SIG-M5 treated with dmso at 0.1 percent for 504 hours (cell line): Measurements from ENCODE around the gene UCHL5.
"Not testable (repeated sequence)": the region's sequence is repeated elsewhere in the genome, so short reads cannot be mapped to it uniquely, and the experiment has no call there.

Experiments
- DNase-seq: peaks from one replicate; lab custom pipeline; 2025; ENCODE audit not compliant: unreplicated experiment; lab: John Stamatoyannopoulos, UW

Gene UCHL5

GRCh38 chr1:193014400-193014799 is 44.8 kb downstream of the UCHL5 start:
- DNase-seq = no peak

- no peak for DNase-seq
Observed at GRCh38 chr1:193013707-193014106, 45.5 kb downstream of the UCHL5 start.

- DNase-seq = peak; percentile 10
Observed at GRCh38 chr1:193013005-193013404, 46.2 kb downstream of the UCHL5 start.

- DNase-seq = no peak
Observed at GRCh38 chr1:193011406-193011805, 47.8 kb downstream of the UCHL5 start.

- no peak for DNase-seq
Observed at GRCh38 chr1:193009501-193009900, 49.7 kb downstream of the UCHL5 start.

- no peak for DNase-seq
Observed at GRCh38 chr1:193005785-193006184, 53.4 kb downstream of the UCHL5 start.

- no peak for DNase-seq
Observed at GRCh38 chr1:192998536-192998935, 60.6 kb downstream of the UCHL5 start.

- no peak for DNase-seq
Observed at GRCh38 chr1:192994141-192994540, 65.0 kb downstream of the UCHL5 start.

GRCh38 chr1:192993426-192994085 is 65.6 kb downstream of the UCHL5 start:
- no peak for DNase-seq

- not testable (repeated sequence) for DNase-seq
Observed at GRCh38 chr1:192986748-192987334, 72.3 kb downstream of the UCHL5 start.

- DNase-seq = no peak
Observed at GRCh38 chr1:192986110-192986747, 72.9 kb downstream of the UCHL5 start.

- no peak for DNase-seq
Observed at GRCh38 chr1:192984080-192984479, 75.1 kb downstream of the UCHL5 start.

- no peak for DNase-seq
Observed at GRCh38 chr1:192983349-192983980, 75.7 kb downstream of the UCHL5 start.

GRCh38 chr1:192980856-192981255 is 78.3 kb downstream of the UCHL5 start:
- no peak for DNase-seq

GRCh38 chr1:192980334-192980733 is 78.8 kb downstream of the UCHL5 start:
- DNase-seq = not testable (repeated sequence)

GRCh38 chr1:192979542-192979941 is 79.6 kb downstream of the UCHL5 start:
- no peak for DNase-seq

GRCh38 chr1:192978195-192978710 is 80.9 kb downstream of the UCHL5 start:
- no peak for DNase-seq

- no peak for DNase-seq
Observed at GRCh38 chr1:192977089-192977706, 82.0 kb downstream of the UCHL5 start.

GRCh38 chr1:192976576-192976975 is 82.6 kb downstream of the UCHL5 start:
- no peak for DNase-seq

GRCh38 chr1:192974701-192975100 is 84.5 kb downstream of the UCHL5 start:
- no peak for DNase-seq

- no peak for DNase-seq
Observed at GRCh38 chr1:192973988-192974387, 85.2 kb downstream of the UCHL5 start.
